Tibial nerve (tissue), 4 donors: ENCODE measurements around the gene ALK. TPM values are rescaled to one million over a fixed set of nuclear protein-coding genes. Genes with fewer than 3 reads are reported as not detected.

Experiments
- DNase-seq, 2 donors: peaks; one replicate each; pipeline ENCODE4 v3.0.0-alpha.2; 2019; ENCODE audit warnings: low spot score in 2 of 2
- H3K27ac ChIP-seq, 4 donors: fragments of 200-600 bp; sonication (generic) in 3 of 4; one replicate each; pipeline ENCODE4 v1.5.1; 2017 to 2019; ENCODE audit warnings: mild to moderate bottlenecking in 1 of 4
- H3K27me3 ChIP-seq, 2 donors: fragments of 200-600 bp; sonication (generic) in 1 of 2; one replicate each; pipeline versions ENCODE4 v1.5.1 to v1.6.0; 2017 to 2019
- H3K36me3 ChIP-seq, 3 donors: fragments of 200-600 bp; sonication (generic); one replicate each; pipeline ENCODE4 v1.5.1; 2018 to 2019
- H3K4me1 ChIP-seq, 4 donors: fragments of 200-600 bp; sonication (generic) in 3 of 4; one replicate each; pipeline ENCODE4 v1.5.1; 2017 to 2019
- H3K4me3 ChIP-seq, 4 donors: fragments of 200-600 bp; sonication (generic) in 3 of 4; one replicate each; pipeline ENCODE4 v1.5.1; 2017 to 2019; ENCODE audit warnings: mild to moderate bottlenecking in 1 of 4, moderate library complexity in 1 of 4
- H3K9me3 ChIP-seq, 4 donors: fragments of 200-600 bp; sonication (generic) in 3 of 4; one replicate each; pipeline ENCODE4 v1.5.1; 2017 to 2019
- CTCF ChIP-seq, 5 experiments: fragments of 200-600 bp in 3 of 5; fragments of 450-650 bp in 2 of 5; sonication (generic) in 3 of 5; IDR thresholded peaks; one replicate each; pipeline ENCODE4 v1.5.1; 2016 to 2019; ENCODE audit warnings: antibody characterized with exemption in 5 of 5, mild to moderate bottlenecking in 3 of 5, moderate library complexity in 2 of 5
- EP300 ChIP-seq, 2 donors: sonication (generic); formaldehyde crosslinking; IDR thresholded peaks; one replicate each; pipeline ENCODE4 v1.6.1; 2017; ENCODE audit warnings: antibody characterized with exemption in 2 of 2, mild to moderate bottlenecking in 1 of 2
- POLR2A ChIP-seq, 2 donors: fragments of 450-650 bp; IDR thresholded peaks; one replicate each; pipeline ENCODE4 v1.6.1; 2017; ENCODE audit warnings: antibody characterized with exemption in 2 of 2, mild to moderate bottlenecking in 2 of 2, moderate library complexity in 2 of 2
- WGBS, 2 donors: methylation state at CpG; one replicate each; pipeline ENCODE4 v1.1.5; 2018; 5-methylcytosine and 5-hydroxymethylcytosine counted together
- total RNA-seq, 4 donors: library from RNA; depleted of rRNA; stranded (reverse); fragments of >200 nt; gene quantifications; one replicate each; pipeline ENCODE4 v1.1.0, GENCODE V29; 2016

ALK gene
- total RNA-seq, 4 donors from 2014 or later: 0.39 to 4.8 (median 0.66) TPM

- WGBS, 2 donors: 76 to 82% methylated on average over 3 of the region's 3 CpGs
- no peak for DNase-seq
These were observed 713.8 kb downstream of the ALK start for GRCh38 chr2:29207352-29208148.

GRCh38 chr2:29206941-29207340, 714.4 kb downstream of the ALK start:
- H3K4me3 ChIP-seq: no peak overlapping the region
- H3K36me3 ChIP-seq: peaks cover 0 to 14% (median 0%) of the 10 kb centered on the region in 3 donors
- 71 to 82% methylated on average over 5 of the region's 5 CpGs for WGBS, 2 donors
- no peak for DNase-seq
- H3K4me1 ChIP-seq: no peaks in the 10 kb centered on the region
- TF ChIP-seq POLR2A (IDR thresholded peaks at IDR 0.05) (no peak), EP300 (IDR thresholded peaks at IDR 0.05) (no peak), CTCF (IDR thresholded peaks at IDR 0.05) (no peak)
- H3K27me3 ChIP-seq: no peaks in the 10 kb centered on the region
- no peaks in the 10 kb centered on the region for H3K9me3 ChIP-seq
- H3K27ac ChIP-seq: no peak overlapping the region

More at GRCh38 chr2:29207352-29208148, 713.8 kb downstream of the ALK start:
- Histone ChIP-seq H3K36me3 (peaks cover 0 to 14% (median 0%) of the 10 kb centered on the region in 3 donors), H3K27ac (no peak overlapping the region), H3K4me1 (no peaks in the 10 kb centered on the region), H3K27me3 (no peaks in the 10 kb centered on the region), H3K4me3 (no peak overlapping the region), H3K9me3 (no peaks in the 10 kb centered on the region)
- TF ChIP-seq EP300 (IDR thresholded peaks at IDR 0.05) (no peak), POLR2A (IDR thresholded peaks at IDR 0.05) (no peak), CTCF (IDR thresholded peaks at IDR 0.05) (no peak)

GRCh38 chr2:29202819-29203495, 718.4 kb downstream of the ALK start:
- no peak overlapping the region for H3K4me3 ChIP-seq
- H3K9me3 ChIP-seq: no peaks in the 10 kb centered on the region
- H3K27me3 ChIP-seq: no peaks in the 10 kb centered on the region
- H3K36me3 ChIP-seq: peaks cover 0 to 14% (median 0%) of the 10 kb centered on the region in 3 donors
- no peaks in the 10 kb centered on the region for H3K4me1 ChIP-seq
- WGBS, 2 donors: 79 to 82% methylated on average over 5 of the region's 5 CpGs
- DNase-seq: no peak
- no peak overlapping the region for H3K27ac ChIP-seq
- TF ChIP-seq POLR2A (IDR thresholded peaks at IDR 0.05) (no peak), EP300 (IDR thresholded peaks at IDR 0.05) (no peak)

GRCh38 chr2:29201979-29202378, 719.4 kb downstream of the ALK start:
- Histone ChIP-seq H3K4me1 (no peaks in the 10 kb centered on the region), H3K4me3 (no peak overlapping the region), H3K9me3 (no peaks in the 10 kb centered on the region), H3K27ac (no peak overlapping the region), H3K36me3 (peaks cover 0 to 9% (median 0%) of the 10 kb centered on the region in 3 donors), H3K27me3 (no peaks in the 10 kb centered on the region)
- no peak for TF ChIP-seq CTCF (IDR thresholded peaks at IDR 0.05)
- no peak for TF ChIP-seq POLR2A (IDR thresholded peaks at IDR 0.05)
- TF ChIP-seq EP300 (IDR thresholded peaks at IDR 0.05): no peak
- WGBS, 2 donors: 29 to 50% methylated on average over 5 of the region's 5 CpGs
- DNase-seq: no peak

- 32 to 33% methylated on average over 14 of the region's 14 CpGs for WGBS, 2 donors
- peak; percentile 53 to 80 for DNase-seq
- Histone ChIP-seq H3K4me1 (peaks cover 0 to 4% (median 0%) of the 10 kb centered on the region in 4 donors), H3K36me3 (peaks cover 0 to under 1% (median 0%) of the 10 kb centered on the region in 3 donors), H3K27me3 (no peaks in the 10 kb centered on the region), H3K4me3 (no peak overlapping the region), H3K9me3 (no peaks in the 10 kb centered on the region), H3K27ac (peak overlapping the region in 1 of 4 donors; percentile 29)
- peak; percentile 72 to 85 (median 78) for TF ChIP-seq CTCF (IDR thresholded peaks at IDR 0.05)
- no peak for TF ChIP-seq EP300 (IDR thresholded peaks at IDR 0.05)
These were observed 724.3 kb downstream of the ALK start for GRCh38 chr2:29196792-29197788.
